Measurements from ENCODE around the gene CDH4.

GRCh38 chr20:61749406-61750075 is 497.5 kb downstream of the CDH4 start:
- TF ChIP-seq CTCF (IDR thresholded peaks at IDR 0.05) = no peak
- no peak for TF ChIP-seq ZFX (IDR thresholded peaks at IDR 0.05; ENCODE audit: borderline replicate concordance)
